ENCODE results near the gene DLGAP1. TPM values are rescaled to one million over a fixed set of nuclear protein-coding genes. Genes with fewer than 3 reads are reported as not detected.

DLGAP1 gene
- total RNA-seq, 1 experiment from 2014 or later, result 0.07 TPM

DNA sequence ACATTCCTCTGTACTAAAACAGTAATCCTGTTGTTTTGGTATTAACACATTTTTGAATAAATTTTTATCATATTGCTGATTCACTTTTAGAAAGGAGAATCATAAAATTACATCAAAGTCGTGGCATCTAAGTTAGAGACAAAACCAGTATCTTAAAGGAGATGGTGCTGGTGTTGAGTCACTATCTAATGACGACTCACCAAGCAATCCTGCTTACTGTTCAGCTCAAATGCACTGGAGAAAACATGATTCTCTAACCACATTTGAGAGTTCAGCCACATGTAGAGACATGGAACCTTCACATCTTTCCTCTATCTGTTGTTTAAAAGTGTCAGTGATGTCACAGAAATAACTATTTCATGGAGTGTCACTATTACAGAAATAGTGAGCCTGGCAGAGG lies 531.4 kb downstream of the DLGAP1 start:
- intact Hi-C loops (cut with micrococcal nuclease; ENCODE audit: unreplicated experiment), result no loop called here
- no TSS peak for BruUV-seq (replicated peaks)
- POLR2A ChIA-PET, result no interaction called here

DNA sequence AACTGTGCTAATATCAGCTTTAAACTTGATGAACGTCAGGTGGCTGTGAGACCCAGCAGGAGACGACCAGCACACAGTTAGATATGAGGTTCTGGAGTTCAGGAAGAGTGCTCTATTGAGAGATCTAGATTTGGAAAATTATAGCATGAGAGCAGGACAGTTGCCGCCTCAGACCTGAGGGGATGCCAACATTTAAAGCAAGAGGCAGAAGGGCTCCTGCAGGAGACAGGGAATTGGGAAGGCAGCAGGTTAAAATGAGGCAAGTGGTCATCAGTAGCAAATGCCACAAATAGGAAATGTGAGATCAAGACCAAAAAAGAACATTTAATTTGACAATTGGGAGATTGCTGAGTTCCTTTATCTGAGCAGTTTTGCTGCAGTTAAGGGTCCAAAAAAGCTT lies 533.3 kb downstream of the DLGAP1 start:
- H3K9me3 Mint-ChIP-seq (ENCODE audit: unreplicated experiment), result no peaks in the 10 kb centered on the region
- no peak overlapping the region for H3K27ac Mint-ChIP-seq (ENCODE audit: unreplicated experiment)
- H3K4me1 ChIP-seq, result no peaks in the 10 kb centered on the region
- DNase-seq, result no peak
- no peaks in the 10 kb centered on the region for H3K36me3 Mint-ChIP-seq (ENCODE audit: insufficient read depth, unreplicated experiment)
- no peaks in the 10 kb centered on the region for H3K27me3 ChIP-seq (replicated peaks; ENCODE audit: control insufficient read depth, insufficient read depth, low read length)
- no peaks in the 10 kb centered on the region for H3K4me1 Mint-ChIP-seq (ENCODE audit: low read depth, unreplicated experiment)
- no peaks in the 10 kb centered on the region for H3K36me3 ChIP-seq (ENCODE audit: control insufficient read depth, insufficient read depth, low read length)
- POLR2A ChIA-PET, result no interaction called here
- intact Hi-C loops (cut with micrococcal nuclease; ENCODE audit: unreplicated experiment), result no loop called here
- CTCF ChIA-PET, result no interaction called here
- no peak overlapping the region for H3K4me3 Mint-ChIP-seq (ENCODE audit: unreplicated experiment)
- no TSS peak for BruUV-seq (replicated peaks)
- H3K9me3 ChIP-seq, result no peaks in the 10 kb centered on the region
- TF ChIP-seq, protein P1, sequence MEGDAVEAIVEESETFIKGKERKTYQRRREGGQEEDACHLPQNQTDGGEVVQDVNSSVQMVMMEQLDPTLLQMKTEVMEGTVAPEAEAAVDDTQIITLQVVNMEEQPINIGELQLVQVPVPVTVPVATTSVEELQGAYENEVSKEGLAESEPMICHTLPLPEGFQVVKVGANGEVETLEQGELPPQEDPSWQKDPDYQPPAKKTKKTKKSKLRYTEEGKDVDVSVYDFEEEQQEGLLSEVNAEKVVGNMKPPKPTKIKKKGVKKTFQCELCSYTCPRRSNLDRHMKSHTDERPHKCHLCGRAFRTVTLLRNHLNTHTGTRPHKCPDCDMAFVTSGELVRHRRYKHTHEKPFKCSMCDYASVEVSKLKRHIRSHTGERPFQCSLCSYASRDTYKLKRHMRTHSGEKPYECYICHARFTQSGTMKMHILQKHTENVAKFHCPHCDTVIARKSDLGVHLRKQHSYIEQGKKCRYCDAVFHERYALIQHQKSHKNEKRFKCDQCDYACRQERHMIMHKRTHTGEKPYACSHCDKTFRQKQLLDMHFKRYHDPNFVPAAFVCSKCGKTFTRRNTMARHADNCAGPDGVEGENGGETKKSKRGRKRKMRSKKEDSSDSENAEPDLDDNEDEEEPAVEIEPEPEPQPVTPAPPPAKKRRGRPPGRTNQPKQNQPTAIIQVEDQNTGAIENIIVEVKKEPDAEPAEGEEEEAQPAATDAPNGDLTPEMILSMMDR (IDR thresholded peaks at IDR 0.05; ENCODE audit: insufficient read depth in 1 of 2, low read depth in 1 of 2, low read length in 1 of 2, severe bottlenecking in 1 of 2, unreplicated experiment in 1 of 2), result no peak
- H3K4me3 ChIP-seq (ENCODE audit: low read depth, low read length), result no peak overlapping the region
- H3K27me3 Mint-ChIP-seq (ENCODE audit: insufficient read depth, unreplicated experiment), result peaks cover 3% of the 10 kb centered on the region

More for the DNA sequence above, 531.4 kb downstream of the DLGAP1 start:
- Histone ChIP-seq H3K36me3 (ENCODE audit: control insufficient read depth, insufficient read depth, low read length) (no peaks in the 10 kb centered on the region), H3K27me3 (replicated peaks; ENCODE audit: control insufficient read depth, insufficient read depth, low read length) (no peaks in the 10 kb centered on the region), H3K4me3 (ENCODE audit: low read depth, low read length) (no peak overlapping the region), H3K9me3 (no peaks in the 10 kb centered on the region), H3K4me1 (no peaks in the 10 kb centered on the region)
- no peak overlapping the region for H3K27ac Mint-ChIP-seq (ENCODE audit: unreplicated experiment)
- no peaks in the 10 kb centered on the region for H3K36me3 Mint-ChIP-seq (ENCODE audit: insufficient read depth, unreplicated experiment)
- no peaks in the 10 kb centered on the region for H3K4me1 Mint-ChIP-seq (ENCODE audit: low read depth, unreplicated experiment)
- TF ChIP-seq, protein P1 (IDR thresholded peaks at IDR 0.05; ENCODE audit: insufficient read depth in 1 of 2, low read depth in 1 of 2, low read length in 1 of 2, severe bottlenecking in 1 of 2, unreplicated experiment in 1 of 2), result no peak
- CTCF ChIA-PET, result no interaction called here
- H3K4me3 Mint-ChIP-seq (ENCODE audit: unreplicated experiment), result no peak overlapping the region
- DNase-seq, result no peak
- H3K9me3 Mint-ChIP-seq (ENCODE audit: unreplicated experiment), result no peaks in the 10 kb centered on the region
- peaks cover under 1% of the 10 kb centered on the region for H3K27me3 Mint-ChIP-seq (ENCODE audit: insufficient read depth, unreplicated experiment)

DNA sequence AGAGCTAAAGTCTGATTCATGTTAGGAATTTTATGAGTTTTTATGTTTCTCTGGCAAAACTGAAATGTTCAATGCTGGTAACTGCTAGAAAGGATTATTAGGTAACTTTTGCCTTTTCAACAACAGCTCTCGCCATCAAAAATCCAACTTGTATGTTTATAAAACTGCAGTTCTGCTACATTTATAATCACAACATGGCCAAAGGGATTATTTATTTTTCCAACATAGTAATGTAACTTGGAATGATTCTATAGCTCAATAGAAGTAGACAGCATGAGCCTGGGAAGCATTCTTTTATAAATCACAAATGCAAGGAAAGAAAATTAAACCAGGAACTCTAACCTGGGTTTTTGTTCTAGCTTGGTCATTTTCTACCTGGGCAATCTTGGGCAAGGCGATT lies 534.3 kb downstream of the DLGAP1 start:
- intact Hi-C loops (cut with micrococcal nuclease; ENCODE audit: unreplicated experiment), result no loop called here
- H3K27me3 Mint-ChIP-seq (ENCODE audit: insufficient read depth, unreplicated experiment), result peaks cover 3% of the 10 kb centered on the region
- H3K27me3 ChIP-seq (replicated peaks; ENCODE audit: control insufficient read depth, insufficient read depth, low read length), result no peaks in the 10 kb centered on the region
- no peaks in the 10 kb centered on the region for H3K36me3 ChIP-seq (ENCODE audit: control insufficient read depth, insufficient read depth, low read length)
- no peaks in the 10 kb centered on the region for H3K36me3 Mint-ChIP-seq (ENCODE audit: insufficient read depth, unreplicated experiment)
- H3K4me3 Mint-ChIP-seq (ENCODE audit: unreplicated experiment), result no peak overlapping the region
- no peak for DNase-seq
- H3K4me1 ChIP-seq, result no peaks in the 10 kb centered on the region
- TF ChIP-seq, protein P1 (IDR thresholded peaks at IDR 0.05; ENCODE audit: insufficient read depth in 1 of 2, low read depth in 1 of 2, low read length in 1 of 2, severe bottlenecking in 1 of 2, unreplicated experiment in 1 of 2), result no peak
- H3K9me3 Mint-ChIP-seq (ENCODE audit: unreplicated experiment), result no peaks in the 10 kb centered on the region
- no peak overlapping the region for H3K4me3 ChIP-seq (ENCODE audit: low read depth, low read length)
- no peaks in the 10 kb centered on the region for H3K4me1 Mint-ChIP-seq (ENCODE audit: low read depth, unreplicated experiment)
- H3K27ac Mint-ChIP-seq (ENCODE audit: unreplicated experiment), result no peak overlapping the region
- ChIA-PET POLR2A (no interaction called here), CTCF (no interaction called here)
- BruUV-seq (replicated peaks), result no TSS peak
- H3K9me3 ChIP-seq, result no peaks in the 10 kb centered on the region

All from Caco-2 (cell line).